Ureter (tissue), 1 donor: ENCODE measurements around the gene SNX11. TPM values are rescaled to one million over a fixed set of nuclear protein-coding genes. Genes with fewer than 3 reads are reported as not detected.

Experiments used
- DNase-seq: peaks from one replicate; pipeline ENCODE4 v3.0.0-alpha.2; 2020; ENCODE audit warnings: low spot score
- total RNA-seq: library from RNA; stranded (reverse); gene quantifications from one replicate; pipeline ENCODE4 v1.2.4, GENCODE V29; 2023
- donor health status: DM: yes; HTN: yes; CAD: no.

Gene SNX11
- total RNA-seq, 1 donor from 2014 or later = 24.3 TPM

DNA sequence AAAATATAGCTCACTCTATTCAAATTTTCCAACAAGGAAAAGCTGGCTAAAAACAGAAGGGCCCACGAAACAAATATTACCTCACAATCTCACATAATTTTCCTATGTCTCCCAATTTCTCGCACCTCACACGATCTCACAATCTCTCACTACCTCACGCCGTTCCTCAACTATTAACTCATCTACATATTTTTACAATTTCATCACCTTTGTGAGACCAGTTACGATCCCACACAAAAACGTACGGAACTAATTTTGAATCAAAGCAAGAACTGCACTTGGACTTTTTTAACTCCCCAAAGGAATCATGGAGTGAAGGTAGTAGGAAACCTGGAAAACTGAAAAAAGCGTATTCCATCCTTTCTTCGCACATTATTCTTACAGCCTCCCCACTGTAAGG lies 7.4 kb upstream of the SNX11 start:
- DNase-seq = no peak

DNA sequence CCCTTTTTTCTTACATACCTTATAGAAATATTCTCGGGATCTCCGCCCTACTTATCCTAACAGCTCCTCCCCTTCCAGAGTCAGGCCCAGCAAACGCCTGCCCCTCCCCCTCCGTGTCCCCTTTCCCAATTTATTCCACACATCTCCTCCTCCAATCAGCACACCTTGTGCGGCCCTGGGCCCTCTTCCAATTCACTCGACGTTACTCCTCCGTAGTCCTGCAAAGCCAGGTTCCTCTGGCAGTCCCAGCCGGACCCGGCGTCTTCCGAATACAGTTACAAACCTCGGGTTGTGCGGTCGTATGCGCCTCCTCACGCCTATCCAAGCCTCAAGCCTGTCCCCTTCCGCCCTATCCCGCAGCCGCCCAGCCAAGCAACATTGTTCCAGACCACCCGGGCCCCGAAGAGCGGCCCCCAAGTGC lies 7.0 kb upstream of the SNX11 start:
- peak; percentile 56 for DNase-seq

DNA sequence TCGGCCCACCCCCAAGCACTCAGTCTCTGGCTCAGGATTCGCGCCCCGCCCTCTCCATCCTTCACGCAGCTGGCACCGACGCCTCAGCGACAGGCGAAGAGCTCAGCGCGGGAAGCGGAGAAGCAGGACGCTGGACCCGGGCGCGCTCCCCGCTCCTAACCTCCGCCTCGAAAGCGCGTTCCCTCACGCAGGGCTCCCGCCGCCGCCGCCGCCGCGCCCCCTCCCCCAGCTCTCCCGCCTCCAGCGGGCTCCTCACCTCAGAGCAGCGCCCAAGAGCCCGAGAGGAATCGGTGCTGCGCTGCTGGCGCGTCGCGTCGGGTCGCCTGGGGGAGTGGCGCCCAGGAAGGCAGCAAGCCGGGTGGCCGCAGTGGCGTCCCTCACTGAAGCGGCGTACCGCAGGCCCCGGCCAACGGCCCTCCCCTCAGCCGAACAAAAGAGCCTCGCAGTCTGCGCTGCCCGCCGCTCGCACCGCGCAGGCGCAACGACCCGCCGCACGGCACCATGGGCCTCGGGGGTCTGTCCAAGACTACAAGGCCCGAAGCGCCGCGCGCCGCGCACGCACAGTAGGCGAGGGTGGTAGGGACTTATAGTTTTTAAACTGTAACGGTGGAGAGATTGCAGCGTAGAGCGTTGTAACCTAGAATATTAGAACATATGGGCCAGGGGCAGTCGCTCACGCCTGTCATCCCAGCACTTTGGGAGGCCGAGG lies 6.4 kb upstream of the SNX11 start, which contains the start of gene CBX1:
CBX1 (minus strand) TSS at position 467 of the 709 bp plus-strand sequence. CDS start 24,474 bp downstream, outside the sequence.
- peak; percentile 92 for DNase-seq

DNA sequence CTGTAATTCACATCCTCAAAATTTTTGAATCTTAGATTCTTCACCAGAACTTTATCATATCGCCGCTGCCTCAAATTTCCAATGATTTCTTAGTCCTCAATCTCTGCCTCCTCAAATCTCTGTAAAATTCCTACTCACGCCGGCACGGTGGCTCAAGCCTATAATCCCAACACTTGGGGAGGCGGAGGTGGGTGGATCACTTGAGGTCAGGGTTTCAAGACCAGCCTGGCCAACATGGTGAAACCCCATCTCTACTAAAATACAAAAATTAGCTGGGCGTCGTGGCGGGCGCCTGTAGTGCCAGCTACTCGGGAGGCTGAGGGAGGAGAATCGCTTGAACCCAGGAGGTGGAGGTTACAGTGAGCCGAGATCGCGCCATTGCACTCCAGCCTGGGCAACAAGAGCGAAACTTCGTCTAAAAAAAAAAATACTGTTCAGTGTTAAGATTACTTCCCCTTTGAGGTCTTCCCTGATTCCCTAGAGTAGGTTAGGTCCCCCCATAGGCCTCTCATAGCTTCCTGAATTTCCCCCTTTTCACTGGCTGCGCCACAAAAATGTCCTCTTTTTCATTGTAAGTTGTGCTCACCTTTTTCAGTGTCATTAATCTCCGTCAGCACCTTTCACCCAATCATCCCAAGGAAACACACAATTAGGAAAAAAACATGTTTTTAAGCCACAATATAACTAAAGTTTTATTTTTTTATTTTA lies 5.4 kb upstream of the SNX11 start:
- no peak for DNase-seq

DNA sequence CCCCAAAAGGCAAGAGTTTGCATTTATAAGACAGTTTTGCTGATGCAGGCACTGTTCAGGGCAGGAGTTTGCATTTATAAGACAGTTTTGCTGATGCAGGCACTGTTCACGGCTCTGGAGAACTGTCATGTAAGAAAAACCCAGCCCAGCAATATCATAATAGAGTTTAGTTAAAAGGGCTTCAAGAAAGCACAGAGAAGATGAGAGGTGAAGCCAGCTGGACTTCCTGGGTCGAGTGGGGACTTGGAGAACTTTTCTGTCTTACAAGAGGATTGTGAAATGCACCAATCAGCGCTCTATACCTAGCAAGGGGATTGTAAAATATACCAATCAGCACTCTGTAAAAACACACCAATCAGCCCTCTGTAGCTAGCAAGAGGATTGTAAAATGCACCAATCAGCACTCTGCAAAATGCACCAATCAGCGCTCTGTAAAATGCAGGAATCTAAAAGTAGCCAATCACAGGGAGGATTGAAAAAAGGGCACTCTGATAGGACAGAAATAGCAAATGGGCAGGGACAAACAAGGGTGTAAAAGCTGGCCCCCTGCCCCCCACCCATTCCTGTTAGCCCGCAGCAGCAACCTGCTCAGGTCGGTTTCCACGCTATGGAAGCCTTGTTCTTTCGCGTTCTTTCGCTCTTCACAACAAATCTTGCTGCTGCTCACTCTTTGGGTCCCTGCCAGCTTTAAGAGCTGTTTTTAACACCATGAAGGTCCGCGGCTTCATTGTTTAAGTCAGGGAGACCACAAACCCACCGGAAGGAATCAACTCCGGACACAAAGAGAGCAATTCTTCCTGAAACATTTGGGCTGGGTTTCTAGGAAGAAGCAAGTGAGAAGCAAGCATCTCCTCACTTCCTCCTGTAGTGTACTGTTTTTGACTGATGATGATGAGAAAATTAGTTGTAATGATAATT lies 4.5 kb upstream of the SNX11 start:
- DNase-seq = no peak

DNA sequence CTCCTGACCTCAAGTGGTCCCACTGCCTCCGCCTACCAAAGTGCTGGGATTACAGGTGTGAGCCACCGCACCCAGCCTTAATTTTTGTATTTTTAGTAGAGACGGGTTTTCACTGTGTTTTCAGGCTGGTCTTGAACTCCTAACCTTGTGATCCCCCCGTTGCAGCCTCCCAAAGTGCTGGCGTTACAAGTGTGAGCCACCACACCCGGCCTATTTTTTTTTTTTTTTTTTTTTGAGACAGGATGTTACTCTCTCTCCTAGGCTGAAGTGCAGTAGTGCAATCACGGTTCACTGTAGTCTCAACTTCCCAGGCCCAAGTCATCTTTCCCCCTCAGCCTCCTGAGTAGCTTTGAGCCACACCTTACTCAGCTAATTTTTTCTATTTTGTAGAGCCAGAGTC lies 3.1 kb upstream of the SNX11 start:
- DNase-seq = no peak

- DNase-seq = no peak
Measured at GRCh38 chr17:48106802-48107136, 797 bp upstream of the SNX11 start.

GRCh38 chr17:48110761-48111160 lies 3.2 kb downstream of the SNX11 start:
- no peak for DNase-seq

- DNase-seq = no peak
Measured at GRCh38 chr17:48111937-48112241, 4.3 kb downstream of the SNX11 start.

DNA sequence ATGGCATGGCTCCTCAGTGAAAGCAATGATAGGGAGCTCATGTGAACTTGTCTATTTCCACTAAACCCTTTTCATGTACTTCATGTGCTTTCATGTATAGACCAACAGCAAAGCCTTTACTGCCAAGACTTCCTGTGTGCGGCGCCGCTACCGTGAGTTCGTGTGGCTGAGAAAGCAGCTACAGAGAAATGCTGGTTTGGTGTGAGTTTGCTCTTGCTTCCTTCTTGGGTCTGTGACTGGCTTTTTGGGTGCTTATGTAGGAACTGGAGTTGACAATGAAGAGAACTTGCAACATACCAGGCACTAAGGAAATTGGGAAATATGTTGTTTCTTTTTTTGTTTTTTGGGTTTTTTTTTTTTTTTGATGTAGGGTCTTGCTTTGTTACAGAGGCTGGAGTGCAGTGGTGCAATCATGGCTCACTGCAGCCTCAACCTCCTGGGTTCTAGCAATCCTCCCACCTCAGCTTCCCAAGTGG lies 5.7 kb downstream of the SNX11 start:
- DNase-seq = no peak

DNA sequence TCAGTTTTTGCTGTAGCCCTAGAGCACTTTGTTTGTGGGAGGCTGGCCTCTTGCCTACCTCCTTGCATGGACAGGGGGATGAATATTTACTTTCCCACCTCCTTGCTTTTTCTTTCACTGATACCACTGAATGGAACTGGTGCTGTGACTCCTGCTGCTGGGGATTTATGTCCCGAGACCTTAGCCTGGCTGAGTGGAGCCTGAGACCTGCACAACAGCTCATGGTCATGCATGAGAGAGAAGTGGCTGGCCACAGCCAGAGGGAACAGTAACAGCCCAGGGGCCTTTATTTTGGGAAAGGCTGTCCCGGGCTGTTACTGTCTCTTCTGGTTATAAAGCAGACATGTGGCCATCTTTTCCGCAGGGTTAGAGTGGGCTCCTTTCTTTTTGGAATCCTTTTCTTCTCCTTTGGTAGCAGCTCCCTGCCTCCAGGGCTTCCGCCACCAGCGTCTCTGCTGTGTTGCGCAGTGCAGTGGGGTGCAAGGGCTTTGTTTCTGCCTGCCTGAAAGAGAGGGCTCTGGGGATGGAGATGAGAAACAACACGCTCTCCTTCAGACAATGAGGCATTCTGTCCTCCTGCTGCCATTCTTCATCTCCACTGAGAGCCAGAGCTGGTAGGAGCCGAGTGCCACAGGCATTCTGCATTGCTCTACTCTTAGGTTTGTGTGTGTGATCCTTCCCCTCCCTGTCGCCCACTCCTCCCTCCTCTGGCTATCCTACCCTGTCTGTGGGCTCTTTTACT lies 14.5 kb downstream of the SNX11 start:
- DNase-seq = no peak

- no peak for DNase-seq
Measured at GRCh38 chr17:48122665-48123045, 15.1 kb downstream of the SNX11 start.

- no peak for DNase-seq
Measured at GRCh38 chr17:48123111-48123510, 15.5 kb downstream of the SNX11 start.

- no peak for DNase-seq
Measured at GRCh38 chr17:48123776-48124388, 16.3 kb downstream of the SNX11 start.

DNA sequence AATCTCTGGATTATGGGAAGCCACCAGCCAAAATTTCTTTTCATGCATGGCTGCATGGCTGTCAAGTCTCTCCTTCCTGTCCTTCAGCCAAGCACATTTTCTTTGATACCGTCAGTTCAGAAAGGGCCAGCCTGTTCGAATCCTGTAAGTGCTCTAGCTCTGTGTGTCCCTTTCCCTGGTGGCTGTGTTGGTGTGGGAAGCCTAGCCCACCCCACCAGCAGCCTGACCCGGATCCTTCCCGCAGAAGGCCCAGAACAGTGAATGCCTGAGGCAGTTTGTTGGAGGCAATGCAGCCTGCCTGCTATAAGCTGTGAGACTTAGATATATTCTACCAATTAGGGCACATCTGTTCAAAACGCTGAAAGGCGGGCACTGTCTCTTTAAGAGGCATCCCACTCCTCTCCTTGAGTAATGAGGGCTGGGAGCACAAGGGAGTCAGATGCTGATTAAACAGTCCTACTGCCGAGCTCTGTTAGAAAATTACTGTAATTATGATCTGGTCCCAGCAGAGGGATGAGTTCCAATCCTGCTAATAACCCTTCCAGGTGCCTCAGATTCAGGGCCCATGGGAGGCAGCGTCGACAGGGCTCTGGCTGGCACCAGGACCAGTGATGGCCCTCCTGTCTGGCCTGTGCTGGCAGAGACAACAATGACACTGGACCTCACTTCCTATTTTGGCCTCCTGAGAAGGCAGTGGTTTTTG lies 18.4 kb downstream of the SNX11 start:
- no peak for DNase-seq

DNA sequence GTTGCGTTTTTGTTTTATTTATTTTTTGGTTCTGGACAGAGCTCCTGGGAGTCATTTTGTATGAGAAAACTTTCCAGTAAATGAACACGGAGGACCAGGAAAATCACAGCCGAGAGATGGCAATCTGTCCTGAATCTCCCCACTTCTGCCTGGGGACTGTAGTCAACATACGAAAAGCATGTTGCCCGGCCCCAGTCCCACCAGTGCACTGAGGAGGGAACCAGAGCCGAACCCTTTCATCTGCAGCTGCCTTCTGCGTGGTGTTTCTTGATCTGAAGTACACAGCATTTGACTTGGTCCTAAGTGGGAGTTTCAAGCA lies 18.9 kb downstream of the SNX11 start:
- no peak for DNase-seq

DNA sequence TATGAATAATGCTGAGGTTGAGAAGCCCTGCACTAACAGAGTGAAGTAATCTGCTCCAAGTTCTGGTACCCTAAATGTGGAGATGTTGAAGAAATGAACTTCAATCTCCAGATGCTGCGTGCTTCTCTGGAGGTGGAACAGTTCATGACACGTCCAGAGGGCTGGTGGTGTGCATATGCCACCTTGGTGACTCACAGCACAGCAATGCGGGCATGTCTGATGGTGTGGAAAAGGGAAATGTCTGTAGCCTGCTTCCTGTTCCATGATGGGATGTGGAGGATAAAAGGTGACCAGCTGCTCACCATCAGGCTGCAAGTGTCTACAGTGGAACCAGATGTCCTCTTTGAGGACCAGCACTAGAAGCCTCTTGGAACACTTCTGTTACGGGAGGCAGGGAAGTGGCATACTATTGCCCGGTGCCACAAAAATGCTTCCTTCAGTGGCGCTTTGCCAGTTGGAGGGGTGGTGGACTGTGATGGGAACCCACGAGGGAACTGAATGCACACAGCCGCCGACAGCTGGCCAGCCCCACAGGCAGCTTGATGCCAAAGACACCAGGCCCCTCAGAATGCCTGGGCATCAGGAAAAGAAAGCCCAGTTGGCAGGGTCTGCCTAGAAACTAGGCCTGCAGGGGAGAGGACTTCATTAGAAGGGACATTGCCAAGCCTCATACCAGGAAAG lies 19.9 kb downstream of the SNX11 start:
- peak; percentile 67 for DNase-seq

DNA sequence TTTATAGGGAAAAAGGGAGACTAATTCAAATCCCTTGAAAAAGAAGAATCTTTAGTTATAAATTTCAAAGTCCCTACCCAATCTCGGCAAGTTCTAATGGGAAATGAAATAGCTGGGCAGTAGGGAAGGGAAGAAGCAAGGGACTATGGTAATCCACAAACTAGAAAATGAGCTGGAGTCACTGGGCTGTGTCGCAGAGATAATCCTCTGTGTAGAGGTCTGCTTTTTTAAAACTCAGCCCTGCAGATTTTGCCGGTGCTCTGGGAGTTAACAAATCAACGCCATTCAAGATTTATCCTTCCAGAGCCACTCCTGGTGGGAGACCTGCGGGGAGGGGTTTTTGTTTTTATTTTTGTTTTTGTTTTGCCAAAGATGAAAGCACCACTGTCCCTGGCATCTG lies 20.8 kb downstream of the SNX11 start:
- DNase-seq = no peak

DNA sequence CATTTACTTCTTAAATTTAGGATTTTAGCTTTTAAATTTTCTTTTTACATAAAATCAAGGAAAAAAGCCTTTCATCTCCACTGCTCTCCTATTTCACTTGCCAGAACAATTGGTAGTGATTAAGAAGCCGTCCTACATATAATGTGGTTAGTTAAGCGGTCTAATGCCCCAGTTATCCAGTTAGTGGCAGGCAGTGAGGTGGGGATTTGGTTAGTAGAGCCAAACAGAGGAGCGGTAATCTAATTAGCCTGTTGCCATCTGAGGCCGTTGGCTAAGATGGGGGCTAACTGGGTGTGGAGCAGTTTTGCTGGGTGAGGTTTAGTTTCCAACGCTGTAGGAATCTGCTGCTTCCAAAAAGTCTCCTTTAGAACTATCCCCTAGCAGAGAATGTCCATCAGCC lies 22.4 kb downstream of the SNX11 start:
- no peak for DNase-seq

DNA sequence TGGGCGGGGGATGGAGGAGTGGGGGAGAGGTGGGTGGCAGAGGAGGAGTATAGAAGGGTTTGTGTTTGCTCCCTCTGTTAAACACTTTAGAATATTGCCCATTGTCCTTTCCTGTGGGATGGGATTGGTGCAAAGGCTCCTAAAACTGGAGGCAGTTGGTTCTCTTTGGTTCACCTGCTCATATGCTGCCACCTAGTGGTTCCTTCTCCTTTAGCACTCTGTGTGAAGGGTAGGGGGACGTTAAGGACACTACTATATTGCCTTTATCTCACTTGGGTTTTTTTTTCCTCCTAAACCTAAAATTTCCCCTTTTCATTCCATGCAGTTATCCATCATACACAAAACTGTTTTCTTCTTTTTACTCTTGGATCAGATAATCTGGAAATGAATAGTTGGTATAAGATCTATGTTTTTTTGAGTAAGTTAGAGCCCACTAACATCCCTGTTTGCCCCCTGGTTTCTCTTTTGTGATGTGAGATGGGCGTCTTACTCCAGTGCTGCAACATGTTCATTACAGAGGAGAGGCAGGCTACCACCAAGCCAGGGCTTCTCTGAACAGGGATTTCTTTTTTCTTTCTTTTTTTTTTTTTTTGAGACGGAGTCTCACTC lies 23.8 kb downstream of the SNX11 start:
- DNase-seq = peak; percentile 59
